GM18868 (cell line): Measurements from ENCODE around the gene KRT82.

Experiments
- ATAC-seq: cut with Tn5 transposase; IDR thresholded peaks from one replicate; pipeline ENCODE4 v1.9.1; 2021; ENCODE audit warnings: mild to moderate bottlenecking, moderate library complexity; ENCODE audit not compliant: unreplicated experiment

The KRT82 gene

DNA sequence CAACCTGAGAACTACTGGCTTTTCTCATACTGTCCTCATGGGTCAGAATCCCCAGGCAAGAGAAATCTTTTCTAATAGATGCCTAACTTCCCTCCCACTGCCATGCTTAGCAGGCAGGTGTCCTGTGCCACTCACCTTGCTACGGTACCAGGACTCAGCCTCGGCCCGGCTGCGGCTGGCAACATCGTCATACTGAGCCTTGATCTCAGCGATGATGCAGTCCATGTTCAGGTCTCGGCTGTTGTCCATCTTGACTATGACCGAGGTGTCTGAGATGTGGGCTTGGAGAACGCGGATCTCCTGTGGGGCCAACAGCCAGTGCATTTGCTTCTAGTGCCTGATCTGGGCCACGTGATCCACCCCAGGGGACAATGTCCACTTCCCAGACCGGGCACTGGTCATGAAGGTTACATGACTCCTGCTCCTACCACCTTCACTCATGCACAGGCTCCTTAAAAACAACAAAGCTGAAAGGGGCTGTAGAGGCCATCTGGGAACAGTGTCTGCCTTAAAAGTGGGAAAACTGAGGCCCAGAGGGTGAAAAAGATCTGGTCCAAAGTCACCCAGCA lies 42.9 kb downstream of the KRT82 start:
- ATAC-seq: no peak

DNA sequence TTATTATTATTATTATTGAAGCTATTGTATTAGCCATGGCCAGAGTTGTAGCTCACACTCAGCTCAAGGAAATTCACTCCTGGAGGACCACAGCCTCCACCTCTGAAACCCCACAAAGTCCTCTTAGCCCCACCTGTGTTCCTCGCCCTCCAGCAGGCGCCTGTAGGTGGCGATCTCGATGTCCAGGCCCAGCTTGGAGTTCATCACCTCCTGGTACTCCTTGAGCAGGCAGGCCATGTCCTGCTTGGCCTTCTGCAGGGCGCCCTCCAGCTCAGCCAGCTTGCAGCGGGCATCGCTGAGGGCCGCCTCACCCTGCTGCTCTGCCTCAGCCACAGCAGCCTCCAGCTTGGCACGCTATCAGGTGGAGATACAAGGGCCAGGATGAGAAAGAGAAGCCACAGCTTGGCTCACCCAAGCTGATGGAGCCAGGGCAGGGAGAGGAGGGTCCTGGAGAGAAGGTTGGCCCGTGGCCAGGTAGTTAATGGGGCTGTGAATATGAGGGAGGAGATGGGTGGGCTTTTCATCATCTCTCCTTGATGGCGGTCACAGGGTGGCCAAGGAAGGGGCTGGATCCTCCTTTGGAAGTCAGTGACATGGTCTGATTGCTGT lies 43.9 kb downstream of the KRT82 start:
- no peak for ATAC-seq

DNA sequence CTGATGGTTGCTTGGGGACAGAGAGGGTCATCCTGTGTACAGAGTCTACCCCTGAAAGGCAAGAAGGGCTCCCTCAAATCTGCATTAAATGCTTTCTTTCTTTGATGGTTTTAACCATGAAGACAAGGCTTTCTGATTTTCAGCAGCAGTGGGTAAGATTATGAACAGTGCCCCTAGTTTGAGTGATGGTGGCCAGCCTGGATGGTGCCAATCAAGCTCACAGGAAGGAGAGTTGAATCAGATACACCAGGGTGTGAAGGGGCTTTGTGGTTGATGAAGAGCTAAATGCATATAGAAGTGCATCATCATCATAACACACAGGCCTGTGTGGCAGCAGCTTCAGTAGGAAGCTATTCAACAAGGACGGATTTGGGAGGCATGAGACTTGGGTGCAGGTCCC lies 44.6 kb downstream of the KRT82 start:
- no peak for ATAC-seq

DNA sequence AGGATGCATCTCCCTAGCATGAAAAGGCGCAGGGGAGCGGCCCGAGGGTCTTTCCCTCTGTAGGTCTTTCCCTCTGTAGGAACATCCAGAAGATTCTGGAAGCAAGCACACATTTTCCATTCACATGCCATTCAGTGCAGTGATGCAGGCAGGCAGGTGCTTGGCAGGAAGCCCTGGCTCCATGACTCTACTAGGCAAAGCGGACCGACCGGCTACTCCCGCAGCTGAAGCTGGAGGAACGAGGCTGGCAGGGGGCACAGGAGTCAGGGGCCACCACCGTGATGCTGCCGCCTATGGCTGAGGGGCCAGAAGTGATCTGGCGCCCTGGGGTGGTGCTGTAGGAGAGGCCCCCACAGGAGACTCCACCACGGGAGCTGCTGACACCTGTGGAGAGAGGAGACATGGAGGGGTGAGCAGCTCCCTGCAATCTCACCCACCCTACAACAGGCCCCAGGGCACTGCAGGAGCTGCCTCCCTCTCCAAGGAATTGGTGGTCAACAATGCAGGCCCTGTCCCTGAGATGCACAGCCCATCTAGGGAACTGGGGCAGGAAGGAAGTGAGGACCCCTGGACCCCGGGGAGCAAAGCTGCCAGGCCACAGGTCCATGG lies 45.4 kb downstream of the KRT82 start:
- ATAC-seq: no peak

DNA sequence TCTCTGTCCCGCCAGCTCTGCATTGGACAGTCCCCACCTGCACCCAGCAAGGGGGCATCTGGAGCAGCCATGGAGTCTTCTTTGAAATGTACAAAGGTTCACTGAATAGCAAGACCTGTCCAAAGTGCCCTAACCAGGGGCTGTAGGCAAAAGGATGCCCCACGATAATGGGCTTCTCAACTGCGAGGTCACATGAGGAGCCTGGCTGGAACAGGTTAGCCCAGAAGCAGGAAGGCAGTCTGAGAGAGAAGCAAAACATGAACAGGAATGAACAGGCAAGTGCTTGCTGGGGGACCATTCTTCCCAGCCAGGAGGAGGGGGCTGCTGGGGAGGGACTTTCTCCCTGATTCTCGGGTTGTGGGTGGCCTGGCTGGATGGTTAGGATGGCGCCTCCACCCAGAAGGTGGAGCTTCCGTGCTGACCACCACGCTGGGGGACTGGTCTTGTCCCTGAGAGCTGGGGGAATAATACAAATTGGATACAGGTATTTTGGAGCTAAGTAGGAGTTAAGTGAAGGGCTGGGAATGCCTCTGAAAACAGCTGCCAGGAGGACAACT lies 46.0 kb downstream of the KRT82 start:
- ATAC-seq: no peak

DNA sequence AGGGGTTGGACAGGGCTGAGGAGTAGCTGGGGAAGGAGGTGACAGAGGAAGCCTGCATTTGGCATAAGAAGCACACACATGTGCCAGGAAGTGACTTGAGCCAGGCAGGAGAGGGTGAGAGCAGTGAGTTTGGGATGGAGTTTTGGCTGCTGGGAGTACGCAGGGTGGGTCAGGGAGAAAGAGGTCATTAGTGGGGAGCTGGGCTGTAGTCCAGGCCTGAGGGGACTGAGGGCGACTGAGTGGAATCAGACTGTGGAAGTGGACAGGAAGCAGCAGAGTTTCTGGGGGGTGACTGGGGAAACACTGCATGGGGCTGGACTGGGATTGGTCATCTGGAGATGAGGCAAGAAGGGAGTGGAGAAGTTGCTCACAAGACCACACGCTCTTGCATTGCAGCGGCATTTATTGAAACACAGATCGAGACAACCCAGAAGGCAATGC lies 46.5 kb downstream of the KRT82 start:
- no peak for ATAC-seq

DNA sequence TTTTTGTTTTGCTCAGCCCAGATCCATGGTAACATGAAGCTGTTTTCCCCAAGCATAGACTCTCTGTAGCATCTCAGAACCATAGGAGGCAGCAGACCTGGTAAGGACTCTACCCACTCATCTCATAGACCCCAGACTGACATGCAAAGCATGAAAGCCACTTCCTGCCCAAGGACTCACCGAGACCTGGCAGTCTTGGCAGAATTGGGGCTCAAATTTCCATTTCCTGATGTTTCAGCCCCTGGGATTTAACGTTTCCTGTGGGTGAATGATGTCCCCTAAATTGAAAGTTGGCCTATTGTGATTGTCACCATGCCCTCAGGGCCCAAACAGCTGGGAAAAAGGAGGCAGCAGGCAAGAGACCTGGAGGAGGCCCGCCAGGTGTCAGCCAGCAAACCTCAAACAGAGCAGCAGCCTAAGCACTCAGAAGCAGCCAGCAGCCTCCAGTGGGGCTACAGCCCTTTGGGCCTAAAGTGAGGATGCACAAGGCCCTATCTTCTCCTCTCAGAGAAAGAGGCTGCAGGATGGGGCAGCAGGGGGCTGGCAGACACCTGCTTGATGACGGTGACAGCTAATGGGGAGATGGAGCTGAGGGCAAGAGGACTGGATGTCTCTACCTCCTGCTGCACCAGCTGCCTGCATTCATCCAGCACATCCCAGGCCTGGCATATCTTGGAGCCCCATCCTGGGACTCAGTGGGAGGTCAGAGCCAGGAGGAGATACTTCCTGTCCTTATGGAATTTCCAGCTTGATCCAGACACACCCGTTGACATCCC lies 47.4 kb downstream of the KRT82 start:
- peak; percentile 91 for ATAC-seq

DNA sequence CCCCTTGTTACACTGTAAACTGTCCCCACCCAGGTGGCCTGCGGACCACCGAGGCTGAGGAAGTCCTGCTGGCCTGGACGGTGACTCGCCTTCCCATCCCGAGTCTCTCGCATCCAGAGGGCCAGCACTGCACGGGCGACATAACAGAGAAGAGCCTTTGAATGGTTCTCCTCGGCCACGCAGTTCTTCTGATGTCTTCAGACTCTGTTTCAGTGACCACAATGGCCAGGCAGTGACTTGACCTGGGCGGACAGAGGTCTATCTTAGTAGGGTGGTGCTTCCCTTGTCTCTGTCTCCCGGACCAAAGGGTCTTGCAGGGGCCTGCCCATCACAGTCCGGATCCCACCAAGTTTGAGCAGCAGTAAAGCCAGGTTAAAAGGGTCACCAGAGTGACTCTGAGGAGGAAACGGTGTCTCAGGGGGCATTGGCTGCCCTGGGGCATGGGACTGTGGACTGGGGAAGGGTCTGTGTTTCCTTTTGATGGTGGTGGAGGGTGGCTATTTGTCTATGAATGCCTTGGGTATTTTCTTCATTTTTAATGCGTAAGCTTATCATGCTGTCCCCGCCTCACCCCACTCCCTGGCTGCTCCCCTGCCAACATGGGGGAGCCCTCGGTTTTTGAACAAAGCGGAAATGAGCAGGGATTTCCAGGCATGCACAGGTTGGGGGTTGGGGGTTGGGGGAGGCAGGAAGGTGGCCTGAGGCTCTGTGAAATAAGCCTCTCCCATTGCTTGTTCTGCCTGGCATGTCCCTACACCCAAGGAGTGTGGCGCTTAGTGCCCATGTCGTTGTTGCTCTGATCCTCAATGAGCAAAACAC lies 49.2 kb downstream of the KRT82 start:
- no peak for ATAC-seq

DNA sequence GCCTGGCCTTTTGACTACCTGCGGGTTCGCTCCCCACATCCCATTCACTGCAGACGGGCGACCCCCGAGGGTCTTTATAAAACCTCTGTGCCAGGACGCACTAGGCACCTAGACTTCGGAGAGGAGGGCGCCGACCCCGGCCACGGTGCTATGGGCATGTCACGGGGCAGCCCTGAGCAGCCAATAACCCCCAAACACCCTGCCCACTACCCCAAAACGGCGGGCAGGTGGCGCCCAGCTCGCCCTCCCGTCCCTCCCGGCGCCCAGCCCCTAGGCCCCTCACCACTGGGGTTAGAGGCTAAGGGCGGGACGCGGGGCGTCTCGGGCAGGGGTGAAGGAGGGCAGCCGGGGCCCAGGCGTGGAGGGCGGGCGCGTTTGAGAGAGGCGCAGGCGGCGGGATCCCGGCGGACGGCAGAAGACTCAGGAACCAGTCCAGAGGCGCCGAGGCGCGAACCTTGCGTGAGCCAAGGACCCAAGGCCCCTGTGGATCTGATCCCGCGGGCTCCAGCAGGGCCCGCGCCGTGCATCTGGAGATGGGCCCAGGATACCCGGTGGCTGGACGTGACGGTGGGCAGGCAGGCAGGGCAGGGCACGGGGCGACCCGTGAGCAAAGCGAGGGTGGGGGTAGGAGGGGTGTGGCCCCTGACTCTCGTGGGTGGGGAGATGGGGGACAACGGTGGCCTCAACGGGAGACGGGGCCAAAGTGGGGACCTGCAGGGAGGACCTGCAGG lies 49.9 kb downstream of the KRT82 start:
- ATAC-seq: no peak

DNA sequence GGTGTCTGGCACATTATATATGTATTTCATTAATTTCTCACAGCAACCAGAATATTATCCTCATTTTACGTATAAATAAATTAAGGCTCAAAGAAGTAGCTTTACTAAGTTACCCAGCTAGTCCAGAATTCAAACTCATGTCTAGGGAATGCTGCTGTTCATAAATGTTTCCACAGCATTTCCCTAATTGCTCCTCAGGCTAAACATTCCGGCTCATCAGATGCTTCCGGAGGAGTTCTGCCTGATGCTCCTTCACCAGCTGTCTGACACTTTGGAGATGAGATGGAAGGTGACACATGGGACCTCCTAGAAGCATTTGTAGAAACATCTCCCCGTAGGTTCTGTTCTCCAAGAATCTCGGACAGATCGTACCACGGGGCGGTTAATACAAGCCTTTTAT lies 51.0 kb downstream of the KRT82 start:
- no peak for ATAC-seq

DNA sequence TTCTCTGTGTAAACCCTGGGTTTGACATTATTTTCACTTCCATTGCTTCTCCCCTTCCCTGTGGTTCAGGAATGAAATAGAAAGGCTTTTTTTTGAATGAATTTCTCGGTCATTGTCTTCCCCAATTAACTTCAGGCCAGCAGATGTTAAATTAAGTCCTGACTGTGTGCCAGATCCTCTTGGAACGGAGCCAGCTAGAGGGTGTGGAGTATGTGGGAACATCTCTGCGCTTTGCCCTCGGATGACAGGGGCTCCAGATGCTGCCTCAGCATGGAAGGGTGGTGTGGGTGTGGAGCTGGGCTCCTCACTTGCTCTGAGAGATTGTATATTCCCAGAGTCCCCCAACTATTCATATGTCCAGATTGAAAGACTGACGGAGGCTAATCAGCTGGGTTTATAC lies 51.9 kb downstream of the KRT82 start:
- ATAC-seq: no peak

DNA sequence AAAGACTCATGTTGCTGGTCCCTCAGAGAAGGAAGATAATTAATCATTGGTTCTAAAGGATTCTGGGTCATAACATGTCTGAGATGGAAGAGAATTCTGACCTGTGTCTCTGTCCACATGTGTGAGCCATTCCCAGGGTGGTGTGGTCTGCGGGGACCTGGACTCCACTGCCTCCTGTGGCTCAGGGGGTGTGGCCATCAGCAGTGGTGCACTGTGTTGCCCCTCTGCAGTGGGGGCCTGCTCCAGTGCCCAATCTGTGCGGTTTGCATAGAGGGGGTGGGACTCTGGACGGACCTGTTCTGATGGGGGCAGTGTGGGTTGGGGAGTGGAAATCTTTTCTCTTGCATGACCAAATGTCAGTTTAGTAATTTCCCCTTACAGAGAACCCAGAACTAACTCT lies 52.4 kb downstream of the KRT82 start:
- ATAC-seq: no peak

DNA sequence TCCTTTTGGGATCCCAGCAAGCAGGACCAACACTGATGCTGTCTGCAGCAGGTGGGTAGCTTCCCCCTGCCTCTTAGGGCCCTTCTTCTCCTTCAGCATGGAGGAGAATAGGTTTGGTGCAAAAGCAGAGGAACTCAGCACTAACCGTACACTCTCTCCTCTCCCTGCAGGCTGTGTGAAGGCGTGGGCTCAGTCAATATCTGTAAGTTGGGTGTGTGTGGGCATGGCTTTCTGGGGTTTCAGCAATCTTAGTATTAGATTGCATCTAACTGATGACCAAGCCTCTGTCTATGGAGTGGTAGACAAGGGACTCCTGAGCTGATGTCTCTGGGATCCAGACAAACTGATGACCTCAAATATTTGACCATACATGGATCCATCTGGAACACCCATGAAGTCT lies 53.2 kb downstream of the KRT82 start:
- ATAC-seq: no peak

DNA sequence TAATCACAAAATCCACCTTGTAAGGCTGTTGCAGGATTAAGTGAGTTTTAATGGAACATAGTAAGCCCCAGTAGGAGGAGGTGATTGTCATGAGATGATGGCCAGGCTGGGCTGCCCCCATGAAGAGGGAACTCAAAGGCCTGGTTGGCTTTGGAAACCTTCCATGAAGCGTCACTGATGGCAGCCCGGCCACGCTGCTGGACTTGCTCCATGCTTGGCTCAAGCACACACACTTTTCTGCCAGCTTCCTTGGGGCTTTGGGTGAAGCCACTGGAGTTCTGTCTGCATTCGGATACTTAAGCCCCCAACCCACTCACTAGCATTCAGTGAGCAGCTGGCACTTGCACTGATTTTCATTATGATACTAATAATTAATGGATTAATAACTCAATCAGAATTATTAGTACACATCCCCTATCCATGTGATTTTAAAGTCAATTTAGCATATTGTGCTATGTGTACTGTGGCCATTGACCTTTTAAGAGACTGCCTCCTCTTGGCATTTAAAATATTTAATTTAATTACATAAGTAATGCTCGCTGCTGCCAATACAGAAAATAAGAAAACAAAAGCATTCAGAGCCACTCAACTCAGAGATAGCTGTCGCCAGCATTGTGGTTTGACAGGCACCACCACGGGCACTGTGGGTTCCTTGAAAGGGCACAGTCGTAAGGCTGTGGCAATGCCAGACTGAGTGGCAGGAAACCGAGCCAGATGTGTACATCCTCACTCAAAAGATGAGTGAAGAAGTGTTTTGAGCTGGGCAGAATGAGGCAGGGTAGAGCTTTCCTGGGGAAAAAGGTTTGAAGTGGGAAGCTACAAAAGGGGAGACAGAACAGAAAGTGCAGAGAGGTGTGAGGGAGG lies 54.7 kb downstream of the KRT82 start:
- ATAC-seq: no peak

DNA sequence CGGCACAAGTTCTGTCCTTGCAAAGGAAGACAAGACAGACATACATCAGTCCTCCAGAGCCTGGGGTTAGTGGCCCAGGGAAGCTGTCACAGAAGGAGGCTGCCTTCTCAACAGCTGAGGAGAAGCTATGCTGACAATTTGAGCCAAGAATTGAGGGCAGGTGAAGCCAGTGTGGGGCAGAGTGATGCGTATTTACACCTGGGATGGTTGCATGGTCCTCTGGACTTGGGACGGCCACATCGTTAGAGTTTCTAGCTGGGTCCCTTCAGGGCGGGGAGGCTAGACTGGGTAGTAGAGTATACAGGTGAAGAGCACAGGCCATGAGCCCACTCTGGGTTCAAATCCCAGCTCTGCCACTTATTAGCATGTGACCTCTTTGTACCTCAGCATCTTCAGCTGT lies 55.3 kb downstream of the KRT82 start:
- ATAC-seq: no peak

DNA sequence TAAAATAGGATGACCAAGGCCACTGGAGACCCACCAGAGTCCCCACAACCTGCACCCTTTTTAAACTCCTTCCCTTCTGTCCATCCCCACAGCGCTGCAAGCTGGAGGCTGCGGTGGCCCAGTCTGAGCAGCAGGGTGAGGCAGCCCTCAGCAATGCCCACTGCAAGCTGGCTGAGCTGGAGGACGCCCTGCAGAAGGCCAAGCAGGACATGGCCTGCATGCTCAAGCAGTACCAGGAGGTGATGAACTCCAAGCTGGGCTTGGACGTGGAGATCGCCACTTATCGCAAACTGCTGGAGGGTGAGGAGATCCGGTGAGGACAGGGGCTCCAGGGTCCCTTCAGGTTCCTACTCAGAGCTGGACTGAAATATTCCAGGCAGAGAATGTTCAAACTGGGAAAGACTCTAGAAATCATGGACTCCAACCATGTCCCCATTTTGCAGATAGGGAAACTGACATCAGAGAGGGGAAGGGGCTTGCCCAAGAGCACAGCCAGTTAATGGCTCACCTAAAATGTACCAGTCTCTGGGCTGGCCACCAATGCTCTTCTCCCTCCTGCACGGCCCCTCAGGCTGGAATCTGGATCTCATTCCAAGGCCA lies 56.0 kb downstream of the KRT82 start:
- no peak for ATAC-seq

DNA sequence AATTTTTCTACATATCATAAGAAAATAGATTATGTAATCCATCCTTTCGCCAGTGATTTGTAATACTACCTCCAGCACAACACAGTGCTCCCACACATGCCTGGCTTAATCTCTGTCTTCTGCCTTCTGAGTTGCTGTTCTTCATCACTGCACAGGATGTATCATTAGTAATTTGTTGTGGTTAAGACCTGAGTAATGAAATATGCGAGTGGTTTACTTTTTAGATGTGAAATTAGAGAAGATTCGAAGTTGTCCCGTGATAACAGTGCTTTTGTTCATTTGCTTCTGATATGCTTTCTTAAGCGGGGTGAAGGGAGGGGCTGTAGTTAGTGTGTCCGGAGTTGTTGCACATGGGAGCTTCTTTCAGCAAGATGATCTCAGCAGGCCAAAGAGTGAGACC lies 56.9 kb downstream of the KRT82 start:
- no peak for ATAC-seq

DNA sequence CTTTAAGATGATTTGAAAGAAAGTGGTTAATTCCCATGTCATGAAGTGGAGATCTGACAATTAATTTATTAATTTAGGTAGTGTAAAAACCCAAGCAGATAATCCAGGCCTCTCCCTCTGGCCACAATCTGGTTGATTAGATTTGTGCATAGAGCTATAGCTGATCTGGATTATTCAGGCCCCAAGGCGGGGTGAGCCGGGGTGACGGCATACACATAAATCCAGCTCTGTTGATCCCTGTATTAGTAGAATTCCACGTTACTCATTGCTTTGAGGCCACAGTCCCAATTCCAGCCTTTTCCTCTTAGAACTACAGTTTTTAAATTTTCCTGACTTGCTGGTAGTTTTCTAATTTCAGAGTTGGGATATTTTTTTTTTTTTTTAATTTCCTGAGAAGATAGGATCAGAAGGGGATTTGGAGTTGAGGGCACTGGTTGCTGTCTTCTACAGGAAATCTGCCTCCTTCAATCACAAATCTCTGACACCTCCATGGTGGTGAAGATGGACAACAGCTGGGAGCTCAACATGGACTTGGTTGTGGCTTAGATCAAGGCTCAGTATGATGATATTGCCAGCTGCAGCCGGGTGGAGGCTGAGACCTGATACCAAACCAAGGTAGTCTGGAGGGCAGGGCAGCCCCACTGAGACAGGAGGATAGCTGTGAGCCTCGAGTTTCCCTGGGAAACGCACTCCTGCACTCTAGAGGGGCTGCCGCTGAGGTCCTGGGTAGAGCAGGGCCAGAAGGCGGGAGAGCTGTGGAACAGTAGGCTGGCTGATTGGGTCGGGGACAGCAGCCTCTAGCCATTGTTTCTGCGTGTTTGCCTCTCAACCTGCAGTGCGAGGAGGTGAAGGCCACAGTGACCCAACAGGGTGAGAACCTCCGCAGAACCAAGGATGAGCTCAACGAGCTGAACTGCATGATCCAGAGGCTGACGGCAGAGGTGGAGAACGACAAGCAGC lies 58.3 kb downstream of the KRT82 start:
- ATAC-seq: no peak
